Measurements from ENCODE around the gene FASN.

DNA sequence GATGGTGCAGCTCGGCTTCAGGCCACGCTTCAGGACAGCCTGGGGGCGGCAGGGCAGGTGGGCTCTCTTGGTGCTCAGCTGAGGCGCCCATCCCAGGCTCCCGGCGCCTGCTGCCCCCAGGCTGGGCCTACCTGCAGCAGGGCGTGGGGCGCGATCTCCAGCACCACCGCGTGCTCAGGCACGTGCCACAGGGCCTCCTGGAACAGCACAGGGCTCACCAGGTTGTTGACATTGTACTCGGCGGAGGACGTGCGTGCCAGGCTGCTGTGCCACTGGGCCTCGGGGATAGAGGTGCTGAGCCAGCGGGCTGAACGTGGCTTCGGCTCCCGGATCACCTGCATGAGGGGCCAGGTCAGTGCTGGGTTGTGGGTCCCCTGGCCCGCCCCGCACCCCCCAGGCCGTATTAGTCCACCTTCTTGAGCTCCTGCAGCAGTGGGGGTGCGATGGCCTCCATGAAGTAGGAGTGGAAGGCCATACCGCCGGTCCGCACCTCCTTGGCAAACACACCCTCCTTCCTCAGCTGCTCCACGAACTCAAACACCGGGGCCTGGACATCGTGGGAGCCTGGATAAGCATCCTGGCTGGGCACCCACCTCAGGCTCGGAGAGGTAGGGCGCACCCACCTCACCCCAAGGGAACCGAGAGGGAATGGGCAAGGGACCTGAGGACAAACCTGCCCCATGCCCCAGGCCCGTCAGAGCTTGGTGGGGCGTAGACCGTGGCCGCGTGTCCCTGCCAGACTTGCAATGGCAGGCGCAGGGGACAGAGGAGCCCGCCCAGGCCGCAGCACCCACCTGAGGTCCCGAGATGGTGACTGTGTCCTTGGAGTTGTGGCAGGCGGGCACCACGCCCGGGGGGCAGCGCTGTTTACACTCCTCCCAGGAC is 9.0 kb downstream of the FASN start:
- TF ChIP-seq EZH2phosphoT487 (IDR thresholded peaks at IDR 0.05; ENCODE audit: insufficient read depth, low read depth) = no peak
- no peak for TF ChIP-seq EZH2 (IDR thresholded peaks at IDR 0.05; ENCODE audit: insufficient read depth, poor library complexity, severe bottlenecking)

All from GM23248 (cell line).